OCI-LY1 (cell line): ENCODE results near the gene AHCYL1.

Source experiments
- CTCF ChIP-seq: fragments of 200-600 bp; sonication (generic), shearing (Covaris generic); IDR thresholded peaks from 2 replicates; pipeline ENCODE4 v1.5.1; 2017; ENCODE audit warnings: mild to moderate bottlenecking, antibody characterized with exemption, low read length, moderate library complexity, mixed read lengths
- EZH2 ChIP-seq: fragments of 200-600 bp; sonication (generic), shearing (Covaris generic); IDR thresholded peaks from 2 replicates; pipeline ENCODE4 v1.8.0; 2017; ENCODE audit warnings: borderline replicate concordance, mixed run types, mild to moderate bottlenecking, antibody characterized with exemption, low read length, moderate library complexity, mixed read lengths

GRCh38 chr1:109974191-109974590, 10.4 kb upstream of the AHCYL1 start:
- TF ChIP-seq CTCF (no peak), EZH2 (no peak)
